C1 segment of cervical spinal cord (tissue), 14 donors: ENCODE results near the gene DES.

Source experiments
- DNase-seq, 14 donors: peaks; one replicate each; lab custom pipeline; 2025; lab: John Stamatoyannopoulos, UW

The DES gene

GRCh38 chr2:219472629-219473187 lies 54.5 kb downstream of the DES start:
- no peak for DNase-seq

GRCh38 chr2:219473511-219473910 lies 55.3 kb downstream of the DES start:
- DNase-seq: no peak

GRCh38 chr2:219474285-219475060 lies 56.3 kb downstream of the DES start:
- no peak for DNase-seq

- no peak for DNase-seq
Observed at GRCh38 chr2:219475278-219475677, 57.1 kb downstream of the DES start.

- peak in 11 of 14 donors; percentile 1 to 60 (median 20) for DNase-seq
Observed at GRCh38 chr2:219475697-219476651, 57.8 kb downstream of the DES start.
